Mesothelial cell of epicardium (in vitro differentiated cells): ENCODE data around the gene SETSIP. TPM values are rescaled to one million over a fixed set of nuclear protein-coding genes. Genes with fewer than 3 reads are reported as not detected.

Experiments used
- DNase-seq, 2 experiments: peaks; one replicate each; pipeline ENCODE4 v3.0.0; 2021; ENCODE audit warnings: low spot score in 2 of 2; ENCODE audit not compliant: unreplicated experiment in 2 of 2
- H3K27ac Mint-ChIP-seq: 2 replicates; pipeline ENCODE4 v1.8.0; 2021; ENCODE audit warnings: mixed read lengths
- H3K27me3 Mint-ChIP-seq: 2 replicates; pipeline ENCODE4 v1.8.0; 2021; ENCODE audit warnings: low read depth, mixed read lengths
- H3K36me3 Mint-ChIP-seq: 2 replicates; pipeline ENCODE4 v1.8.0; 2021; ENCODE audit warnings: mixed read lengths
- H3K4me1 Mint-ChIP-seq: 2 replicates; pipeline ENCODE4 v1.8.0; 2021; ENCODE audit warnings: mixed read lengths
- H3K4me3 Mint-ChIP-seq: 2 replicates; pipeline ENCODE4 v1.8.0; 2021; ENCODE audit warnings: mild to moderate bottlenecking, moderate library complexity, mixed read lengths
- H3K9me3 Mint-ChIP-seq: 2 replicates; pipeline ENCODE4 v1.8.0; 2021; ENCODE audit warnings: mixed read lengths
- total RNA-seq: library from RNA; stranded (reverse); gene quantifications from 3 replicates; pipeline ENCODE4 v1.2.1, GENCODE V29; 2021
- TF ChIP-seq, protein P1 (sequence below): fragments of 200-600 bp; sonication (generic); IDR thresholded peaks from one replicate; pipeline ENCODE4 v1.5.0; 2021; ENCODE audit warnings: antibody characterized with exemption; ENCODE audit not compliant: unreplicated experiment

SETSIP gene
- total RNA-seq, 1 donor from 2014 or later, result not detected

DNA sequence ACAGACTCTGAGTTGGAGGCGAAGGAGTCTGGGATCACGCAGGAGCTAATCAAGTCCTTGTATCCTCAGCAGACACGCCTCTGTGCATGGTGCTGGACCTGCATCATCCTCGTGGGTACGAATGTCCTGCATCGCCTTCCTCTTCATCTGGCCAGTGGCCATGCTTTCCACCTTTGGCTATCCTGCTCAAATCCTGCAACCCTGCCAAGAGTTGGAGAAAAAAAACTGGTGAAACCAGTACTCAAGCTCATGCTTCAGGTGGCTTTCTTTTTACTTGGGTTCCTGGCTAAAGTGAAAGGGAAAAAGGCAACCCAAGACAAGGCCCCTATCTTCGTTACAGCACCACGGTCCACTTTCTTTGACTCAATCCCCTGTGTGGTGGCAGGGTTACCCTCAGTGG, 8.9 kb downstream of the SETSIP start:
- Mint-ChIP-seq H3K27me3 (no peaks in the 10 kb centered on the region), H3K4me3 (no peak overlapping the region), H3K27ac (no peak overlapping the region), H3K36me3 (no peaks in the 10 kb centered on the region), H3K4me1 (no peaks in the 10 kb centered on the region), H3K9me3 (no peaks in the 10 kb centered on the region)
- TF ChIP-seq, protein P1, sequence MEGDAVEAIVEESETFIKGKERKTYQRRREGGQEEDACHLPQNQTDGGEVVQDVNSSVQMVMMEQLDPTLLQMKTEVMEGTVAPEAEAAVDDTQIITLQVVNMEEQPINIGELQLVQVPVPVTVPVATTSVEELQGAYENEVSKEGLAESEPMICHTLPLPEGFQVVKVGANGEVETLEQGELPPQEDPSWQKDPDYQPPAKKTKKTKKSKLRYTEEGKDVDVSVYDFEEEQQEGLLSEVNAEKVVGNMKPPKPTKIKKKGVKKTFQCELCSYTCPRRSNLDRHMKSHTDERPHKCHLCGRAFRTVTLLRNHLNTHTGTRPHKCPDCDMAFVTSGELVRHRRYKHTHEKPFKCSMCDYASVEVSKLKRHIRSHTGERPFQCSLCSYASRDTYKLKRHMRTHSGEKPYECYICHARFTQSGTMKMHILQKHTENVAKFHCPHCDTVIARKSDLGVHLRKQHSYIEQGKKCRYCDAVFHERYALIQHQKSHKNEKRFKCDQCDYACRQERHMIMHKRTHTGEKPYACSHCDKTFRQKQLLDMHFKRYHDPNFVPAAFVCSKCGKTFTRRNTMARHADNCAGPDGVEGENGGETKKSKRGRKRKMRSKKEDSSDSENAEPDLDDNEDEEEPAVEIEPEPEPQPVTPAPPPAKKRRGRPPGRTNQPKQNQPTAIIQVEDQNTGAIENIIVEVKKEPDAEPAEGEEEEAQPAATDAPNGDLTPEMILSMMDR, result no peak
- DNase-seq, result no peak

DNA sequence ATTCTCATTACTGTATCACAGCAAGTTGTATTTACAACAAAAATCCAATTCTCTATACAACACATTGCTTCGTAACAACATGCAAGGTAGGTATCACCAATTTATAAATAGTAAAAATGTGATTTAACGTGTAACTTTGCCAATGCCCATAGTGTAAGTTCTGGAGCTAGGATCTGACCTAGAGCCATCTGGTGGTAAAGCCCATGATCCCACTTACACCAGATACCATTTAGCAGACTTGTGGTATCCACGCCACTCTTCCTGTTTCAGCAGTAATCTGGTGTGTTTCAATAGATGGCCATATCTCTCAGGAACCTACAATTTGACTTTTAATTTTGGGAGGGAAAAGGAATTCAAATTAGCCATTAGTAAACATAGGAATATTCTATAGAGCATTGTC, 10.2 kb downstream of the SETSIP start:
- no peak for DNase-seq
- Mint-ChIP-seq H3K36me3 (no peaks in the 10 kb centered on the region), H3K4me1 (no peaks in the 10 kb centered on the region), H3K4me3 (no peak overlapping the region), H3K9me3 (no peaks in the 10 kb centered on the region), H3K27me3 (no peaks in the 10 kb centered on the region), H3K27ac (no peak overlapping the region)
- TF ChIP-seq, protein P1, result no peak

- H3K4me1 Mint-ChIP-seq, result no peaks in the 10 kb centered on the region
- TF ChIP-seq, protein P1, result no peak
- no peak overlapping the region for H3K4me3 Mint-ChIP-seq
- no peak overlapping the region for H3K27ac Mint-ChIP-seq
- no peaks in the 10 kb centered on the region for H3K36me3 Mint-ChIP-seq
- H3K9me3 Mint-ChIP-seq, result no peaks in the 10 kb centered on the region
- H3K27me3 Mint-ChIP-seq, result no peaks in the 10 kb centered on the region
- DNase-seq, result no peak
Observed at GRCh38 chr1:92051948-92052347, 23.3 kb downstream of the SETSIP start.

- TF ChIP-seq, protein P1, result no peak
- DNase-seq, result no peak
- Mint-ChIP-seq H3K27ac (no peak overlapping the region), H3K4me3 (no peak overlapping the region), H3K9me3 (no peaks in the 10 kb centered on the region), H3K36me3 (no peaks in the 10 kb centered on the region), H3K4me1 (no peaks in the 10 kb centered on the region), H3K27me3 (no peaks in the 10 kb centered on the region)
Observed at GRCh38 chr1:92045766-92046495, 29.3 kb downstream of the SETSIP start.

DNA sequence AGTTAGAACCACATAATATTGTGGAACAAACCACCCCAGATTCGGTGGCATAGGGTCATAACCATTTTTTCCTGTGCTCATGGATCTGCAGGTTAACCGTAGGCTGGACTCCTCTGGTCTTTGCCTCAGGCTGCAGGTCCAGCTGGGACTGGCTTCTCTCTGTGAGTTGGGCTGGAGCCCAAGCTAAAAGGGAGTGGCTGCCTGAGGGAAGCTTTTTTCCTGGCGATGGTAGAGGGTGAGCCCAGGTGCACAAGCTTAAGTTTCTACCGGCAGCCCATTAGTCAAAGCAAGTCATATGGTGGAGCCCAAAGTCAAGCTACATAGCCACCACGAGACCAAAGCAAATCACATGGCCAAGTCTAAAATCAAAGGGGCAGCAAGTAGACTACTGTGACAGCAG, 31.6 kb downstream of the SETSIP start:
- H3K4me3 Mint-ChIP-seq, result no peak overlapping the region
- DNase-seq, result no peak
- no peaks in the 10 kb centered on the region for H3K4me1 Mint-ChIP-seq
- no peak overlapping the region for H3K27ac Mint-ChIP-seq
- no peaks in the 10 kb centered on the region for H3K27me3 Mint-ChIP-seq
- TF ChIP-seq, protein P1, result no peak
- no peaks in the 10 kb centered on the region for H3K36me3 Mint-ChIP-seq
- H3K9me3 Mint-ChIP-seq, result no peaks in the 10 kb centered on the region
